ENCODE measurements around the gene GPC6.

The GPC6 gene

GRCh38 chr13:93862259-93862658, 635.7 kb downstream of the GPC6 start:
- Histone ChIP-seq H3K9ac (ENCODE audit: low read length in 2 of 2) (no peak overlapping the region), H3K27me3 (ENCODE audit: control insufficient read depth in 1 of 2, insufficient read depth in 2 of 2, low read length in 2 of 2) (no peaks in the 10 kb centered on the region), H3K4me1 (ENCODE audit: control insufficient read depth, insufficient read depth, low read length) (no peaks in the 10 kb centered on the region), H3K36me3 (ENCODE audit: control insufficient read depth in 2 of 2, insufficient read depth in 2 of 2, low read length in 2 of 2) (no peaks in the 10 kb centered on the region), H3K4me3 (ENCODE audit: low read length in 2 of 2) (no peak overlapping the region), H3K27ac (ENCODE audit: low read length) (no peak overlapping the region), H3K9me3 (ENCODE audit: control insufficient read depth in 2 of 2, low read length in 2 of 2) (no peaks in the 10 kb centered on the region)

- no peak overlapping the region for H3K27ac ChIP-seq (ENCODE audit: low read length)
- no peak overlapping the region for H3K9ac ChIP-seq (ENCODE audit: low read length in 2 of 2)
- H3K4me3 ChIP-seq (ENCODE audit: low read length in 2 of 2) = no peak overlapping the region
- H3K36me3 ChIP-seq (ENCODE audit: control insufficient read depth in 2 of 2, insufficient read depth in 2 of 2, low read length in 2 of 2) = no peaks in the 10 kb centered on the region
- no peaks in the 10 kb centered on the region for H3K27me3 ChIP-seq (ENCODE audit: control insufficient read depth in 1 of 2, insufficient read depth in 2 of 2, low read length in 2 of 2)
- H3K4me1 ChIP-seq (ENCODE audit: control insufficient read depth, insufficient read depth, low read length) = no peaks in the 10 kb centered on the region
- H3K9me3 ChIP-seq (ENCODE audit: control insufficient read depth in 2 of 2, low read length in 2 of 2) = no peaks in the 10 kb centered on the region
These were observed 638.6 kb downstream of the GPC6 start for GRCh38 chr13:93865235-93865634.

- no peaks in the 10 kb centered on the region for H3K27me3 ChIP-seq (ENCODE audit: control insufficient read depth in 1 of 2, insufficient read depth in 2 of 2, low read length in 2 of 2)
- H3K4me3 ChIP-seq (ENCODE audit: low read length in 2 of 2) = no peak overlapping the region
- H3K9me3 ChIP-seq (ENCODE audit: control insufficient read depth in 2 of 2, low read length in 2 of 2) = no peaks in the 10 kb centered on the region
- H3K4me1 ChIP-seq (ENCODE audit: control insufficient read depth, insufficient read depth, low read length) = no peaks in the 10 kb centered on the region
- no peak overlapping the region for H3K27ac ChIP-seq (ENCODE audit: low read length)
- no peaks in the 10 kb centered on the region for H3K36me3 ChIP-seq (ENCODE audit: control insufficient read depth in 2 of 2, insufficient read depth in 2 of 2, low read length in 2 of 2)
- H3K9ac ChIP-seq (ENCODE audit: low read length in 2 of 2) = no peak overlapping the region
These were observed 640.9 kb downstream of the GPC6 start for GRCh38 chr13:93867481-93867880.

- Histone ChIP-seq H3K27me3 (ENCODE audit: control insufficient read depth in 1 of 2, insufficient read depth in 2 of 2, low read length in 2 of 2) (no peaks in the 10 kb centered on the region), H3K36me3 (ENCODE audit: control insufficient read depth in 2 of 2, insufficient read depth in 2 of 2, low read length in 2 of 2) (no peaks in the 10 kb centered on the region), H3K9ac (ENCODE audit: low read length in 2 of 2) (no peak overlapping the region), H3K4me3 (ENCODE audit: low read length in 2 of 2) (no peak overlapping the region), H3K27ac (ENCODE audit: low read length) (no peak overlapping the region), H3K4me1 (ENCODE audit: control insufficient read depth, insufficient read depth, low read length) (no peaks in the 10 kb centered on the region), H3K9me3 (ENCODE audit: control insufficient read depth in 2 of 2, low read length in 2 of 2) (no peaks in the 10 kb centered on the region)
These were observed 645.8 kb downstream of the GPC6 start for GRCh38 chr13:93872376-93872775.

GRCh38 chr13:93872786-93873347, 646.3 kb downstream of the GPC6 start:
- no peak overlapping the region for H3K27ac ChIP-seq (ENCODE audit: low read length)
- no peaks in the 10 kb centered on the region for H3K9me3 ChIP-seq (ENCODE audit: control insufficient read depth in 2 of 2, low read length in 2 of 2)
- no peaks in the 10 kb centered on the region for H3K27me3 ChIP-seq (ENCODE audit: control insufficient read depth in 1 of 2, insufficient read depth in 2 of 2, low read length in 2 of 2)
- no peaks in the 10 kb centered on the region for H3K4me1 ChIP-seq (ENCODE audit: control insufficient read depth, insufficient read depth, low read length)
- H3K36me3 ChIP-seq (ENCODE audit: control insufficient read depth in 2 of 2, insufficient read depth in 2 of 2, low read length in 2 of 2) = no peaks in the 10 kb centered on the region
- no peak overlapping the region for H3K9ac ChIP-seq (ENCODE audit: low read length in 2 of 2)
- no peak overlapping the region for H3K4me3 ChIP-seq (ENCODE audit: low read length in 2 of 2)

- H3K4me3 ChIP-seq (ENCODE audit: low read length in 2 of 2) = no peak overlapping the region
- peaks cover 0 to 6% of the 10 kb centered on the region in 2 donors for H3K9me3 ChIP-seq (ENCODE audit: control insufficient read depth in 2 of 2, low read length in 2 of 2)
- no peaks in the 10 kb centered on the region for H3K4me1 ChIP-seq (ENCODE audit: control insufficient read depth, insufficient read depth, low read length)
These were observed 648.9 kb downstream of the GPC6 start for GRCh38 chr13:93875547-93875946.

GRCh38 chr13:93876236-93876635, 649.6 kb downstream of the GPC6 start:
- Histone ChIP-seq H3K27me3 (ENCODE audit: control insufficient read depth in 1 of 2, insufficient read depth in 2 of 2, low read length in 2 of 2) (no peaks in the 10 kb centered on the region), H3K27ac (ENCODE audit: low read length) (no peak overlapping the region), H3K4me1 (ENCODE audit: control insufficient read depth, insufficient read depth, low read length) (no peaks in the 10 kb centered on the region), H3K9ac (ENCODE audit: low read length in 2 of 2) (no peak overlapping the region), H3K36me3 (ENCODE audit: control insufficient read depth in 2 of 2, insufficient read depth in 2 of 2, low read length in 2 of 2) (no peaks in the 10 kb centered on the region), H3K9me3 (ENCODE audit: control insufficient read depth in 2 of 2, low read length in 2 of 2) (peaks cover 0 to 6% of the 10 kb centered on the region in 2 donors), H3K4me3 (ENCODE audit: low read length in 2 of 2) (no peak overlapping the region)

More at GRCh38 chr13:93875547-93875946, 648.9 kb downstream of the GPC6 start:
- no peaks in the 10 kb centered on the region for H3K27me3 ChIP-seq (ENCODE audit: control insufficient read depth in 1 of 2, insufficient read depth in 2 of 2, low read length in 2 of 2)
- no peaks in the 10 kb centered on the region for H3K36me3 ChIP-seq (ENCODE audit: control insufficient read depth in 2 of 2, insufficient read depth in 2 of 2, low read length in 2 of 2)
- no peak overlapping the region for H3K9ac ChIP-seq (ENCODE audit: low read length in 2 of 2)
- H3K27ac ChIP-seq (ENCODE audit: low read length) = no peak overlapping the region

GRCh38 chr13:93878675-93879074, 652.1 kb downstream of the GPC6 start:
- no peaks in the 10 kb centered on the region for H3K4me1 ChIP-seq (ENCODE audit: control insufficient read depth, insufficient read depth, low read length)
- no peaks in the 10 kb centered on the region for H3K36me3 ChIP-seq (ENCODE audit: control insufficient read depth in 2 of 2, insufficient read depth in 2 of 2, low read length in 2 of 2)
- H3K9me3 ChIP-seq (ENCODE audit: control insufficient read depth in 2 of 2, low read length in 2 of 2) = peaks cover 0 to 6% of the 10 kb centered on the region in 2 donors
- H3K4me3 ChIP-seq (ENCODE audit: low read length in 2 of 2) = no peak overlapping the region
- H3K27ac ChIP-seq (ENCODE audit: low read length) = no peak overlapping the region
- no peak overlapping the region for H3K9ac ChIP-seq (ENCODE audit: low read length in 2 of 2)
- H3K27me3 ChIP-seq (ENCODE audit: control insufficient read depth in 1 of 2, insufficient read depth in 2 of 2, low read length in 2 of 2) = no peaks in the 10 kb centered on the region

GRCh38 chr13:93881411-93881810, 654.8 kb downstream of the GPC6 start:
- no peak overlapping the region for H3K27ac ChIP-seq (ENCODE audit: low read length)
- peaks cover 0 to 6% of the 10 kb centered on the region in 2 donors for H3K9me3 ChIP-seq (ENCODE audit: control insufficient read depth in 2 of 2, low read length in 2 of 2)
- H3K4me1 ChIP-seq (ENCODE audit: control insufficient read depth, insufficient read depth, low read length) = no peaks in the 10 kb centered on the region
- H3K4me3 ChIP-seq (ENCODE audit: low read length in 2 of 2) = no peak overlapping the region
- no peaks in the 10 kb centered on the region for H3K36me3 ChIP-seq (ENCODE audit: control insufficient read depth in 2 of 2, insufficient read depth in 2 of 2, low read length in 2 of 2)
- no peaks in the 10 kb centered on the region for H3K27me3 ChIP-seq (ENCODE audit: control insufficient read depth in 1 of 2, insufficient read depth in 2 of 2, low read length in 2 of 2)
- no peak overlapping the region for H3K9ac ChIP-seq (ENCODE audit: low read length in 2 of 2)

- H3K27ac ChIP-seq (ENCODE audit: low read length) = no peak overlapping the region
- no peak overlapping the region for H3K9ac ChIP-seq (ENCODE audit: low read length in 2 of 2)
- no peaks in the 10 kb centered on the region for H3K27me3 ChIP-seq (ENCODE audit: control insufficient read depth in 1 of 2, insufficient read depth in 2 of 2, low read length in 2 of 2)
- no peak overlapping the region for H3K4me3 ChIP-seq (ENCODE audit: low read length in 2 of 2)
- H3K4me1 ChIP-seq (ENCODE audit: control insufficient read depth, insufficient read depth, low read length) = no peaks in the 10 kb centered on the region
- H3K9me3 ChIP-seq (ENCODE audit: control insufficient read depth in 2 of 2, low read length in 2 of 2) = peaks cover 0 to 6% of the 10 kb centered on the region in 2 donors
- H3K36me3 ChIP-seq (ENCODE audit: control insufficient read depth in 2 of 2, insufficient read depth in 2 of 2, low read length in 2 of 2) = no peaks in the 10 kb centered on the region
These were observed 655.6 kb downstream of the GPC6 start for GRCh38 chr13:93882086-93882651.

- no peaks in the 10 kb centered on the region for H3K27me3 ChIP-seq (ENCODE audit: control insufficient read depth in 1 of 2, insufficient read depth in 2 of 2, low read length in 2 of 2)
- H3K9me3 ChIP-seq (ENCODE audit: control insufficient read depth in 2 of 2, low read length in 2 of 2) = no peaks in the 10 kb centered on the region
- no peaks in the 10 kb centered on the region for H3K4me1 ChIP-seq (ENCODE audit: control insufficient read depth, insufficient read depth, low read length)
- no peak overlapping the region for H3K4me3 ChIP-seq (ENCODE audit: low read length in 2 of 2)
- no peak overlapping the region for H3K27ac ChIP-seq (ENCODE audit: low read length)
- no peak overlapping the region for H3K9ac ChIP-seq (ENCODE audit: low read length in 2 of 2)
- no peaks in the 10 kb centered on the region for H3K36me3 ChIP-seq (ENCODE audit: control insufficient read depth in 2 of 2, insufficient read depth in 2 of 2, low read length in 2 of 2)
These were observed 662.9 kb downstream of the GPC6 start for GRCh38 chr13:93889430-93889951.
